ENCODE results near the gene ARHGEF7. TPM values are rescaled to one million over a fixed set of nuclear protein-coding genes. Genes with fewer than 3 reads are reported as not detected.

ARHGEF7 gene
- total RNA-seq, 4 donors from 2014 or later = 64.2 to 127 (median 88.2) TPM

- no peaks in the 10 kb centered on the region for H3K4me1 ChIP-seq
- H3K4me3 ChIP-seq (replicated peaks in 1 of 3) = no peak overlapping the region
- no peaks in the 10 kb centered on the region for H3K36me3 ChIP-seq
- DNase-seq = no peak
- peaks cover 5% of the 10 kb centered on the region for H3K27me3 ChIP-seq
- WGBS, 2 donors = 41 to 57% methylated on average over 7 to 11 of the region's 12 CpGs
- TF ChIP-seq CTCF (IDR thresholded peaks at IDR 0.05) (no peak), POLR2A (IDR thresholded peaks at IDR 0.05) (no peak)
- no peak overlapping the region for H3K27ac ChIP-seq
- intact Hi-C loops (cut with DNase I) = no loop called here
- H3K9me3 ChIP-seq = no peaks in the 10 kb centered on the region
Observed at GRCh38 chr13:111122056-111122455, 6.9 kb downstream of the ARHGEF7 start.

- intact Hi-C loops (cut with DNase I) = no loop called here
- Histone ChIP-seq H3K36me3 (no peaks in the 10 kb centered on the region), H3K9me3 (no peaks in the 10 kb centered on the region), H3K27me3 (peaks cover 5% of the 10 kb centered on the region), H3K4me3 (replicated peaks in 1 of 3) (no peak overlapping the region), H3K27ac (no peak overlapping the region), H3K4me1 (no peaks in the 10 kb centered on the region)
- DNase-seq = no peak
- 97 to 98% methylated on average over 9 of the region's 9 CpGs for WGBS, 2 donors
- TF ChIP-seq CTCF (IDR thresholded peaks at IDR 0.05) (no peak), POLR2A (IDR thresholded peaks at IDR 0.05) (no peak)
Observed at GRCh38 chr13:111122631-111123030, 7.5 kb downstream of the ARHGEF7 start.

- Histone ChIP-seq H3K9me3 (no peaks in the 10 kb centered on the region), H3K27me3 (peaks cover under 1% of the 10 kb centered on the region), H3K4me1 (no peaks in the 10 kb centered on the region), H3K36me3 (no peaks in the 10 kb centered on the region), H3K27ac (no peak overlapping the region), H3K4me3 (replicated peaks in 1 of 3) (no peak overlapping the region)
- no peak for TF ChIP-seq POLR2A (IDR thresholded peaks at IDR 0.05)
- no peak for TF ChIP-seq CTCF (IDR thresholded peaks at IDR 0.05)
- no peak for DNase-seq
- 94 to 95% methylated on average over 4 of the region's 4 CpGs for WGBS, 2 donors
- intact Hi-C loops (cut with DNase I) = no loop called here
Observed at GRCh38 chr13:111123221-111123620, 8.1 kb downstream of the ARHGEF7 start.

GRCh38 chr13:111123649-111124048 lies 8.5 kb downstream of the ARHGEF7 start:
- TF ChIP-seq CTCF (IDR thresholded peaks at IDR 0.05) (no peak), POLR2A (IDR thresholded peaks at IDR 0.05) (no peak)
- no peak for DNase-seq
- Histone ChIP-seq H3K9me3 (no peaks in the 10 kb centered on the region), H3K36me3 (no peaks in the 10 kb centered on the region), H3K27me3 (no peaks in the 10 kb centered on the region), H3K4me3 (replicated peaks in 1 of 3) (no peak overlapping the region), H3K4me1 (no peaks in the 10 kb centered on the region), H3K27ac (no peak overlapping the region)
- WGBS, 2 donors = 62 to 71% methylated on average over 8 of the region's 8 CpGs
- intact Hi-C loops (cut with DNase I) = no loop called here

- Histone ChIP-seq H3K27me3 (no peaks in the 10 kb centered on the region), H3K4me3 (replicated peaks in 1 of 3) (no peak overlapping the region), H3K4me1 (no peaks in the 10 kb centered on the region), H3K9me3 (no peaks in the 10 kb centered on the region), H3K27ac (no peak overlapping the region), H3K36me3 (no peaks in the 10 kb centered on the region)
- no peak for DNase-seq
- intact Hi-C loops (cut with DNase I) = no loop called here
- TF ChIP-seq POLR2A (IDR thresholded peaks at IDR 0.05) (no peak), CTCF (IDR thresholded peaks at IDR 0.05) (no peak)
Observed at GRCh38 chr13:111126509-111126908, 11.4 kb downstream of the ARHGEF7 start.

Measured in thyroid gland (tissue), 4 donors.